GM12864 (cell line): ENCODE measurements around the gene EBNA1BP2.
A peak's percentile ranks its signal among the peaks of the same experiment; 100 is the strongest.

Experiments
- DNase-seq: peaks from one replicate; pipeline ENCODE4 v3.0.0-alpha.2; 2011; ENCODE audit warnings: low read depth
- H3K4me3 ChIP-seq: 2 replicates; pipeline ENCODE4 v1.5.1; 2011; ENCODE audit warnings: mild to moderate bottlenecking, low read depth, low read length, control low read depth
- CTCF ChIP-seq: IDR thresholded peaks from 2 replicates; pipeline ENCODE4 v1.5.1; 2011; ENCODE audit warnings: low read depth, mild to moderate bottlenecking, moderate library complexity, low read length, control low read depth, inconsistent platforms; ENCODE audit errors: missing control alignments

EBNA1BP2 gene

GRCh38 chr1:43172527-43172972 is 460 bp upstream of the EBNA1BP2 start:
- H3K4me3 ChIP-seq: peak overlapping the region; percentile 82
- TF ChIP-seq CTCF: no peak
- DNase-seq: peak; percentile 49

- TF ChIP-seq CTCF: no peak
- no peak for DNase-seq
- peak overlapping the region; percentile 82 for H3K4me3 ChIP-seq
These were observed 696 bp downstream of the EBNA1BP2 start for GRCh38 chr1:43171312-43171875.

GRCh38 chr1:43165765-43166164 is 6.3 kb downstream of the EBNA1BP2 start:
- no peak for DNase-seq
- no peak for TF ChIP-seq CTCF
- H3K4me3 ChIP-seq: no peak overlapping the region

- no peak for TF ChIP-seq CTCF
- no peak for DNase-seq
- no peak overlapping the region for H3K4me3 ChIP-seq
These were observed 6.9 kb downstream of the EBNA1BP2 start for GRCh38 chr1:43165162-43165561.

- no peak for TF ChIP-seq CTCF
- DNase-seq: no peak
- H3K4me3 ChIP-seq: no peak overlapping the region
These were observed 16.1 kb downstream of the EBNA1BP2 start for GRCh38 chr1:43156026-43156425.

- no peak for DNase-seq
- TF ChIP-seq CTCF: no peak
These were observed 18.6 kb downstream of the EBNA1BP2 start for GRCh38 chr1:43153443-43153842.

GRCh38 chr1:43152866-43153265 is 19.2 kb downstream of the EBNA1BP2 start:
- no peak for DNase-seq
- no peak for TF ChIP-seq CTCF
- H3K4me3 ChIP-seq: no peak overlapping the region

More at GRCh38 chr1:43153443-43153842, 18.6 kb downstream of the EBNA1BP2 start:
- no peak overlapping the region for H3K4me3 ChIP-seq
